ENCODE results near the gene TBPL1. TPM values are rescaled to one million over a fixed set of nuclear protein-coding genes. Genes with fewer than 3 reads are reported as not detected.

The TBPL1 gene
- total RNA-seq, 1 donor from 2014 or later, result 50.2 TPM

GRCh38 chr6:133948472-133948871, 4.6 kb upstream of the TBPL1 start:
- H3K27me3 Mint-ChIP-seq (ENCODE audit: low read depth), result peaks cover 34% of the 10 kb centered on the region
- no peak overlapping the region for H3K27ac Mint-ChIP-seq (ENCODE audit: unreplicated experiment)
- H3K4me3 Mint-ChIP-seq, result peak overlapping the region; percentile 41
- H3K9me3 Mint-ChIP-seq, result peaks cover 2% of the 10 kb centered on the region
- no peak for TF ChIP-seq CTCF (conservative IDR thresholded peaks at IDR 0.05)
- no peaks in the 10 kb centered on the region for H3K36me3 Mint-ChIP-seq (ENCODE audit: low read depth)
- H3K4me1 Mint-ChIP-seq, result peaks cover 12% of the 10 kb centered on the region
- DNase-seq (ENCODE audit: low read depth, low spot score), result no peak

GRCh38 chr6:133951227-133951626, 1.8 kb upstream of the TBPL1 start:
- Mint-ChIP-seq H3K36me3 (ENCODE audit: low read depth) (no peaks in the 10 kb centered on the region), H3K27ac (ENCODE audit: unreplicated experiment) (no peak overlapping the region)

GRCh38 chr6:133951881-133952814, 876 bp upstream of the TBPL1 start:
- H3K4me1 Mint-ChIP-seq, result peaks cover 42% of the 10 kb centered on the region
- peak; percentile 59 for TF ChIP-seq CTCF (conservative IDR thresholded peaks at IDR 0.05)
- H3K27me3 Mint-ChIP-seq (ENCODE audit: low read depth), result peaks cover 21% of the 10 kb centered on the region
- H3K36me3 Mint-ChIP-seq (ENCODE audit: low read depth), result no peaks in the 10 kb centered on the region
- H3K4me3 Mint-ChIP-seq, result peak overlapping the region; percentile 97
- H3K27ac Mint-ChIP-seq (ENCODE audit: unreplicated experiment), result peak overlapping the region; percentile 57
- peak; percentile 53 for DNase-seq (ENCODE audit: low read depth, low spot score)
- H3K9me3 Mint-ChIP-seq, result peaks cover 2% of the 10 kb centered on the region

More at GRCh38 chr6:133951227-133951626, 1.8 kb upstream of the TBPL1 start:
- H3K9me3 Mint-ChIP-seq, result peaks cover 2% of the 10 kb centered on the region
- DNase-seq (ENCODE audit: low read depth, low spot score), result no peak
- H3K4me3 Mint-ChIP-seq, result peak overlapping the region; percentile 97
- H3K4me1 Mint-ChIP-seq, result peaks cover 33% of the 10 kb centered on the region
- peaks cover 29% of the 10 kb centered on the region for H3K27me3 Mint-ChIP-seq (ENCODE audit: low read depth)
- no peak for TF ChIP-seq CTCF (conservative IDR thresholded peaks at IDR 0.05)

- H3K4me3 Mint-ChIP-seq, result peak overlapping the region; percentile 97
- no peaks in the 10 kb centered on the region for H3K9me3 Mint-ChIP-seq
- H3K27me3 Mint-ChIP-seq (ENCODE audit: low read depth), result peaks cover 14% of the 10 kb centered on the region
- no peaks in the 10 kb centered on the region for H3K36me3 Mint-ChIP-seq (ENCODE audit: low read depth)
- peak; percentile 5 for DNase-seq (ENCODE audit: low read depth, low spot score)
- TF ChIP-seq CTCF (conservative IDR thresholded peaks at IDR 0.05), result no peak
- peaks cover 50% of the 10 kb centered on the region for H3K4me1 Mint-ChIP-seq
- H3K27ac Mint-ChIP-seq (ENCODE audit: unreplicated experiment), result peak overlapping the region; percentile 94
Observed at GRCh38 chr6:133953634-133954415, 801 bp downstream of the TBPL1 start.

GRCh38 chr6:133954657-133955576, 1.9 kb downstream of the TBPL1 start:
- H3K36me3 Mint-ChIP-seq (ENCODE audit: low read depth), result no peaks in the 10 kb centered on the region
- H3K4me3 Mint-ChIP-seq, result peak overlapping the region; percentile 97
- H3K4me1 Mint-ChIP-seq, result peaks cover 54% of the 10 kb centered on the region
- TF ChIP-seq CTCF (conservative IDR thresholded peaks at IDR 0.05), result no peak
- no peaks in the 10 kb centered on the region for H3K9me3 Mint-ChIP-seq
- no peak for DNase-seq (ENCODE audit: low read depth, low spot score)
- no peak overlapping the region for H3K27ac Mint-ChIP-seq (ENCODE audit: unreplicated experiment)
- peaks cover 3% of the 10 kb centered on the region for H3K27me3 Mint-ChIP-seq (ENCODE audit: low read depth)

Data from neural crest cell (in vitro differentiated cells).